DMS79 treated with DMSO at 0.1 percent for 48 hours (cell line): ENCODE results near the gene GHRHR.
A peak's percentile ranks its signal among the peaks of the same experiment; 100 is the strongest.

Experiments
- DNase-seq: peaks from one replicate; lab custom pipeline; 2025; lab: John Stamatoyannopoulos, UW

GHRHR gene

DNA sequence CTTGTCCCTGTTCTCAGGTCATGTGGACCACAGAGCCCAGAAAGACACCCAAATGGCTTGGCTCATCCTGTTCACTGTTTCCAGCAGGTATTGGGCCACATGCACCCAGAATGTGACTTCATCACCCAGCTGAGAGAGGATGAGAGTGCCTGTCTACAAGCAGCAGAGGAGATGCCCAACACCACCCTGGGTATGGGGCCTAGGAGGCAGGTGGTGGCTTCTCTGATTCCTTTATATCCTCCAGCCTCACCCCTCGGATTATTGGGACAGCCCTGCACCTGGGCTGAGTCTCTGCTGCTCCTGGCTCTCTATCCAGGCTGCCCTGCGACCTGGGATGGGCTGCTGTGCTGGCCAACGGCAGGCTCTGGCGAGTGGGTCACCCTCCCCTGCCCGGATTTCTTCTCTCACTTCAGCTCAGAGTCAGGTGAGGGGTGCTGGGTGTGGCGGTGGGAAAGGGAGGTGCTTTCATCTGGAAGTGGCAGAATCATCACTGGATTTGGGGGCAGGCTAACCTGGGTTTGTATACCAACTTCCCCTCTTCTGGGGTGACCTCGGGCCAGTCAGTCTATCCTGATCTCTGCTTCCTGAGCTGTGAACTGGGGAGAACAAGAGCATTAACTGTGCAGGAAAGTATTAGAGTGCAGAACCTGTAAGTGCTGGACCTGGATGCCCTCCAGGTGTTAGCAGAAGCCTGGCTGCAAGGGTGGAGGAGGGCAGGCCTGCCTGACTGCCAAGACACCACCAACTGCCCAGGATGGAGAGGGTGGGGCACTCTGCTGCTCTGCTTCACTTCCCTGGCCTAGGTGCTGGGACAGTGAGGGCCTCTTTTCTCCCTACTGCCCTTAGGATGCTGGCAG lies 5.2 kb downstream of the GHRHR start:
- DNase-seq, result no peak

GRCh38 chr7:30969604-30969970 lies 5.8 kb downstream of the GHRHR start:
- DNase-seq, result no peak

DNA sequence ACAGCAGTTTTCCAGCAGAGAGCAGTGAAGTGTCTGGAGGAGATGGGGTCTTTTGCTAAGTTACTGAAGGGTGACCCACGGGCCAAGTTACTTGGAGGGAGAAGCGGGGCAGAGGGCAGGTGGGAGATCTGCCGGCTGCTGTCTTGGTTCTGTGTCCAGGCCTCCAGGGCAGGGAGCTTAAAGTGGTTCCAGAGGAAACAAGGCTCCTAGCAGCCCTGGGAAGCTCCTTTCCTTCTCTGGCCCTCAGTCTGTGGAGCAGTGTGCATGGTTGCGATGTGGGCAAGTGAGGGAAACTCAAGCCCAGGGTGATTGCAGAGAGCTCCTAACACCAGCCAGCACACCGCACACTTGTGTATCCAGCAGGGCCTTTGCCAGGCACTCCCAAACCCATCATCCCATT lies 6.3 kb downstream of the GHRHR start:
- no peak for DNase-seq

DNA sequence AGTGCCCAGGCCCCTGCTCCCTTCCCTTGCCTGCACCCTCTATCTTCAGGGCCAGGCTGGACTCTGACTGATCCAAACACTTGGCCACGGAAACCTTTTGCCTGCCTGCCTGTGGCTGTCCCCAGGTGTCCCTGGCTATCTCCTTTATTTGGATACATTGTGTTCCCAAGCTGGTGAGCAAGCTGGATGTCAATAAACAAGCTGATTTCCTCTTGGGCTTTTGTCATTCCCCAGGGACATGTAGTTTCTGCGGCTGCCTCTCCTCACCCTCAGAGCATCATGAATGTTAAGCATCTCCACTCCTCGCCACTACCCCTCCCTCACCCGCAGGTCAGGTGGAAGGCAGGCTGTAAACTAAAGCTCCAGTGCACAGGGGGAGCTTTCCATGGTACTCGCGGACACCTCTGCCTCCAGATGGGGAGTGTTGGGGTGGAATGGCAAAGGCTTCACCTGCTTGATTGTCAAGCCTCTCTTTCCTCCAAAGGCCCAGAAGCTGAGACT lies 6.9 kb downstream of the GHRHR start:
- no peak for DNase-seq

GRCh38 chr7:30971440-30971839 lies 7.7 kb downstream of the GHRHR start:
- DNase-seq, result no peak

DNA sequence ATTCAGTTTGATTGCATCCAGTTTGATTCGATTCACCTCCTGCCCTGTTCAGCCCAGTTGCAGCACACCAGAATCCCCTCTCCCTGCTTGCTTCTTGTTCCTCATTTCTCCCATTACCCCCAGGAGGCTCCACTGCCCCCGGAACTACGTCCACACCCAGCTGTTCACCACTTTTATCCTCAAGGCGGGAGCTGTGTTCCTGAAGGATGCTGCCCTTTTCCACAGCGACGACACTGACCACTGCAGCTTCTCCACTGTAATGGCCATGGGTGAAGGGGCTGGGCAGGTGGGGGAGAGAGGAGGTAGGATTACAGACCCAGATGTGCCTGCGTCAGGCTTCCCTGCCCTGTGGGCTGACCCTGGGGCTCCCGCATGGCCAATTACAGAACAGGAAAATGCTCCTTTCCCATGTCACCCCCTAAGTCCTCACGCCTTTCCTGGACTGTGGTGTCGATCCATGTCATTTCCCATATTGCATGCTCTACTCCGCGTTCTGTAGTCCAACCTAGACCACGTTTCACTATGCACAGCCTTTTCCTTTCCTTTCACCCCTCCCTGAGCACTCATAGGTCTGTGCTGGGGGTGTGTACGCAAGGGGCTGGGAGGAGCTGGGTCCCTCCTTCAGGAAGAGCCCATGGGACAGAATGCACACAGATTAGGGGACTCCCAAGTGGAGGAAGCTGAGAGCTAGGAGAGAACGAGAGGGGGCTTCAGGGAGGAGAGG lies 8.2 kb downstream of the GHRHR start:
- peak; percentile 70 for DNase-seq

DNA sequence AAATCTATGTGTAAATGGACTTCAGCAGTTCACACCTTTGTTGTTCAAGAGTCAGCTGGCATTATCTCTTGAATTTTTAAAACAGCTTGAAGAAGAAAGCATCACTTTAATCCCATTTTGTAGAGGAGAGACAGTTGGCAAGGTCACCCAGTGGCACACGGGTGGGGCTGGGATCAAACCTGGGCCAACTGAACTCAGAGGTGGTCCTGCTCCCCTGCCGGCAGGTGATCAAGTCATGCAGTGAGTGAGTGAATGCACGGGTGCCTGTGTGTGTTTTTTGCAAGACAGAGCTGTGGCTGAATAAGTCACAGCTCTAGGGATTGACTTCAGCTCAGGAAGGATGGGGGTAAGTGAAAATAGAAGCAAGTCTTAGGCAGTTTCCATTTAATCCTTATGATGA lies 9.5 kb downstream of the GHRHR start:
- DNase-seq, result no peak

DNA sequence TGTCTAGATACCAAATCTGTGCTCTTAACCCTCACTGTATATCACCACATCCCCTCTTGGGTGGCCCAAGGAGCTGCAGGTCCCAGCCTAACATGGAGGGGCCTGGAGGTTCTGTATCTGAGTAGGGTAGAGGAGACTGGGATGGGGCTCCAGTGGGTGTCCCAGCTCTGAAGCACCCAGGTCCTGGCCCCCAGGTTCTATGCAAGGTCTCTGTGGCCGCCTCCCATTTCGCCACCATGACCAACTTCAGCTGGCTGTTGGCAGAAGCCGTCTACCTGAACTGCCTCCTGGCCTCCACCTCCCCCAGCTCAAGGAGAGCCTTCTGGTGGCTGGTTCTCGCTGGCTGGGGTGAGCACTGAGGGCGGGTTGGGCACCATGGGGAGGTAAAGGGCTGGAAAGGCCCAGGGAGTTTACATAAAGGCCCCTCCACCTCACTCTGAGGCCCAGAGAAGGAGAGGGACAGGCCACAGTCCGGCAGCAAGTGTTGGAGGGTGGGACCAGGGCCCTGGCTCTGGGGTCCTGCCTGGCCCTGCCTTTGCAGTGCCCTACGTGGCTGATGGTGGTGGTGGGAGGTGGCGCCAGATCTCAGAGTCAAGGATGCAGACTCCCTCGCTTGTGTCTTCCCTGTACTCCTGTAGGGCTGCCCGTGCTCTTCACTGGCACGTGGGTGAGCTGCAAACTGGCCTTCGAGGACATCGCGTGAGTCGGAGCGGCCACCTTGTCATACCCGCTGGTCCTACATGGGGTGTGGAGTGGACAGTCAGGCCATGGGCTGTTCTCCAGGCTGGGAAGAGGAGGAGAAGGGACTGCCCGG lies 10.2 kb downstream of the GHRHR start:
- DNase-seq, result no peak

- DNase-seq, result peak; percentile 6
These were observed 11.0 kb downstream of the GHRHR start for GRCh38 chr7:30974605-30975255.

DNA sequence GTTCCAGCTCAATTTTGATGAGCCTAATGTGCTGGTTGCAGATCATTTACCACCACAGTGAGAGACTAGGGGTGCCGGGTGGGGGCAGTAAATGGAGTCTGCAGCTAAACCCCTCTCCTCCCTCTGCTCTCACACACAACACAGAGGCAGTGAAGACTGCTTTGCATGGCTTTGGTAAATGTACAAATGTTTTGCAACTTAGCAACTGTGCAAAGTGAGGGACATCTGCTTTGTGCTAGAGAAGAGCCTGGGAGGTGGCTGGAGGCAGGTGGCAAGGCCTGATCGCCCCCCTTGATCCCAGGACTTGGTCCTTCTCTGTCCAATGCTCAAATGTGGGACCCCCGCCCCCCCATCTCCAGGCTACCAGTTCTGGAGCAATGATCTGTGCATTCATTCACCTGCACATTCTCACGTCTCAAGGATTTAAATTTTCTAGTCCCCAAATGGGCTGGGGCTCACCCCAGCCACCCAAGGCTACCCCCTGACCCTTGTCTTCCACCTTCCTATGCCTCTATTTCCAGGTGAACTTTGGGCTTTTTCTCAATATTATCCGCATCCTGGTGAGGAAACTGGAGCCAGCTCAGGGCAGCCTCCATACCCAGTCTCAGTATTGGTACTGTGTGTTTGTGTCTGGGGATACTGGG lies 11.6 kb downstream of the GHRHR start:
- no peak for DNase-seq

GRCh38 chr7:30976381-30976780 lies 12.6 kb downstream of the GHRHR start:
- DNase-seq, result no peak

- no peak for DNase-seq
These were observed 13.5 kb downstream of the GHRHR start for GRCh38 chr7:30977222-30977621.

DNA sequence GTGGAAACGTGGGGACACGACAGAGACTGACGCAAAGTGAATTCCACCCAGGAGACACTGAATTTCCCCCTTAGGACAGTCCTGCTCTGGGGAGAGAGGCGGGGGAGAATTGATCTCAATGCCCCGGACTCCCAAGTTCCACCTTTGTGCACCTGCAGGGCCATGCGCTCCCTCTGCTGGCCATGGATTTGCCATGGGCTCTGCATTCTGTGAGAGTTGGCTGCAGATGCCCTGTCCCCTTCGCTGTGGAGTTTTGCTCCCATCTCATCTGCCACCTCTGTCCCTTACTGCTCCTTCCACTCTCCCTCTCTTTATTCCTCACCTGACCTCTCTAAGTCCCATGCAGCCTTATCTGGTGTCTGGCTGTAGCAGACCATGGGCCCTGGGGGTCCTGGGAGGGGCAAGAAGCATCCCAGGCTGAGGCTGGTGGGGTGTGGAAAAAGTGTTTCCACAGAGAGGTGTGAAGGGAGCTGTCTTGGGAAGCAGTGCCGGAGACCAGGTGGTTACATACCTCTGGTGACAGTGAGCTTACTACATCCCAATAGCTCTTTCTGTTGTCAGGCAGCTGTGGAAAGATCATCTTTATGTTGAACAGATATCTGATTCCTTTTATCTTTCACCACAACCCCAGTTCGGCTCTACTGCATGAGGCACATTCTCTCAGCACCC lies 14.3 kb downstream of the GHRHR start:
- no peak for DNase-seq

DNA sequence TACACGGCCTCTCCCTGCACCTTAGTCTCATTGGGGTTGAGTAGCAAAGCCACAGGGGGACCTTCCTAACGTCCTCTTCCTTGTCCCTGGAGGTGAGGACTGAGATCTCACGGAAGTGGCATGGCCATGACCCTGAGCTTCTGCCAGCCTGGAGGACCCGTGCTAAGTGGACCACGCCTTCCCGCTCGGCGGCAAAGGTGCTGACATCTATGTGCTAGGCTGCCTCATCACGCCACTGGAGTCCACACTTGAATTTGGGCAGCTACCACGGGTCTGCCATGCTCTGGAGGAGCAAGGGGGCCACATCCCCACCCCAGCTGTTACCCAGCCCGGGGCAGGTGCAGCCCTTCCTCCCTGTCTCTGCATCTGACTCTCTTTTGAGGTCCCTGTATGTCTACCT lies 15.3 kb downstream of the GHRHR start:
- DNase-seq, result no peak

- no peak for DNase-seq
These were observed 16.4 kb downstream of the GHRHR start for GRCh38 chr7:30980194-30980593.

- DNase-seq, result no peak
These were observed 17.0 kb downstream of the GHRHR start for GRCh38 chr7:30980751-30981150.

DNA sequence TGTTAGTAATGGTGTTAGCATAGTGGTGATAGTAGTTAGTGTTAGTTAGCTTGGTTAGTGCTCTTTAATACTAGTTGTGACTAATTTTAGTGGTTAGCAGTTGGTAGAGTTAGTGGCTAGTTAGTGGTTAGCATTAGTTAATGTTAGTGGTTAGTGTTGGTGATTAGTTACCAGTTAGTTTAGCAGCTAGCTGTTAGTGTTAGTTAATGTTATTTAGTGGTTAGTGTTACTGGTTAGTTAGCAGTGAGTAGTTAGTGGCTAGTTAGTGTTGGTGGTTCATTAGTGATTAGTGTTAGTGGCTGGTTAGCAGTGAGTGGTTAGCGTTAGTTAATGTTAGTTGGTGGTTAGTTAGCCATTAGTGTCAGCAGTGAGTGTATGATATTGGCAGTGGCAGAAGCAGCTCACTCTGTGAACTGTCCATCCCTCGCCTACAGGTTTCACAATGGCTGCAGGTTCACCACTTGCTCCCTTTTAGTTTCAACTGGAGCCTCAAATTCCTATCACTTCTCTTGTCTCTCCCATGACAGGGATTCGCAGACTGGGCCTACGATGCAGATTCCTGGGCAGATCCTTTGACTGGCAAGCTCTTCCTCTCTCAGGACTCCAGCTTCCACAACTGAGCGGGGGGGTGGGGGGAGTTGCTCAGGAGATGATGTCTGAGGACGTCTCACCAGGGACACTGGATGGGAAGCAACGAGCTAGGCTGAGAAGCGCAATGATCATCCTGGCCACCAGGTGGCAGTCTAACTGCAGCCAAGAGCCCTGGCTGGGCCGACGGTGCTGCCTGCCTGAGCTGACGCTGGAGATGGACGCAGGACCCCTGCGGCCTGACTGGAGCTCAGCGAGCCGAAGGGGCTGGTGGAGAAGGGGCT lies 19.5 kb downstream of the GHRHR start:
- DNase-seq, result peak; percentile 26

DNA sequence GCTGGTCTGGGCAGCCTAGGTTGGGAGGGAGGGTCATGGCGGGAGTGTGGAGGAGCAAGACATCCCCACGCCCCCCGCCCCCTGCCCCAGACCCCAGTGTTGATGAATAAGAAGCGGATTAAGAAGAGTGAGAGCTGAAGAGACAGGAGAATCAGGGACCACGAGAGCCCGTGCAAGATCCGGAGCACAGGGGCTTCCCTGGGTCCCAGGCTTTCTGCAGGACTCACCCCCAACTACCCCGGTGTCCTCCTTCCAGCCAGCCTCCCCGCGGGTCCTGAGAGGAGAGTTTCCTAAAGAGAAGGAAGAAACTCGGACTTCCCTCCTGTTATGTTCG lies 20.1 kb downstream of the GHRHR start:
- no peak for DNase-seq

- no peak for DNase-seq
These were observed 20.8 kb downstream of the GHRHR start for GRCh38 chr7:30984359-30985107.
